Activated T-helper 1 cell treated with anti-CD3 and anti-CD28 coated beads, Interleukin-12 subunit alpha, Interleukin-12 subunit beta, Interleukin-2, Interleukin-4 antibody, amounts not matched to agents 30 ng/mL and 10 ng/mL and 1 ng/mL, durations not matched to agents 14 hours and 24 hours and 36 hours (primary cell): Measurements from ENCODE around the gene CCDC127. TPM values are rescaled to one million over a fixed set of nuclear protein-coding genes. Genes with fewer than 3 reads are reported as not detected.

ENCODE experiments used
- DNase-seq: peaks from one replicate; pipeline ENCODE4 v3.0.0; 2021; ENCODE audit warnings: low spot score
- H3K27ac Mint-ChIP-seq: one replicate; pipeline ENCODE4 v1.8.0; 2021; ENCODE audit warnings: mild to moderate bottlenecking, mixed read lengths
- H3K27me3 Mint-ChIP-seq: one replicate; pipeline ENCODE4 v1.8.0; 2022; ENCODE audit warnings: mild to moderate bottlenecking, moderate library complexity, mixed read lengths; ENCODE audit not compliant: insufficient read depth
- H3K36me3 Mint-ChIP-seq: one replicate; pipeline ENCODE4 v1.8.0; 2021; ENCODE audit warnings: low read depth, mixed read lengths
- H3K4me1 Mint-ChIP-seq: one replicate; pipeline ENCODE4 v1.8.0; 2021; ENCODE audit warnings: low read depth, mixed read lengths
- H3K4me3 Mint-ChIP-seq: one replicate; pipeline ENCODE4 v1.8.0; 2021; ENCODE audit warnings: mild to moderate bottlenecking, moderate library complexity, mixed read lengths
- H3K9me3 Mint-ChIP-seq: one replicate; pipeline ENCODE4 v1.8.0; 2021; ENCODE audit warnings: mixed read lengths
- intact Hi-C: fragments of 100-400 bp; cut with micrococcal nuclease; formaldehyde crosslinking; loops from one replicate; pipeline ENCODE4 v1.15.1; 2024
- total RNA-seq: library from RNA; stranded (reverse); gene quantifications from 2 replicates; pipeline ENCODE4 v1.2.3, GENCODE V29; 2022

The CCDC127 gene
- total RNA-seq, 1 donor from 2014 or later: 10.9 TPM

GRCh38 chr5:179401-179800, 38.6 kb downstream of the CCDC127 start:
- no peaks in the 10 kb centered on the region for H3K9me3 Mint-ChIP-seq
- no peak for DNase-seq
- no peak overlapping the region for H3K27ac Mint-ChIP-seq
- intact Hi-C loops: no loop called here
- H3K27me3 Mint-ChIP-seq: peaks cover 1% of the 10 kb centered on the region
- no peak overlapping the region for H3K4me3 Mint-ChIP-seq
- H3K36me3 Mint-ChIP-seq: no peaks in the 10 kb centered on the region
- no peaks in the 10 kb centered on the region for H3K4me1 Mint-ChIP-seq

- Mint-ChIP-seq H3K9me3 (no peaks in the 10 kb centered on the region), H3K4me1 (no peaks in the 10 kb centered on the region), H3K4me3 (no peak overlapping the region), H3K27me3 (peaks cover 1% of the 10 kb centered on the region), H3K27ac (no peak overlapping the region), H3K36me3 (no peaks in the 10 kb centered on the region)
- intact Hi-C loops: no loop called here
- DNase-seq: no peak
Measured at GRCh38 chr5:178110-178509, 39.8 kb downstream of the CCDC127 start.

- Mint-ChIP-seq H3K27me3 (peaks cover 1% of the 10 kb centered on the region), H3K4me3 (no peak overlapping the region), H3K36me3 (no peaks in the 10 kb centered on the region), H3K4me1 (no peaks in the 10 kb centered on the region), H3K9me3 (no peaks in the 10 kb centered on the region), H3K27ac (no peak overlapping the region)
- intact Hi-C loops: no loop called here
- DNase-seq: no peak
Measured at GRCh38 chr5:176296-176823, 41.6 kb downstream of the CCDC127 start.

- no peaks in the 10 kb centered on the region for H3K4me1 Mint-ChIP-seq
- H3K27me3 Mint-ChIP-seq: peaks cover 1% of the 10 kb centered on the region
- H3K4me3 Mint-ChIP-seq: no peak overlapping the region
- no peaks in the 10 kb centered on the region for H3K9me3 Mint-ChIP-seq
- intact Hi-C loops: no loop called here
- no peak overlapping the region for H3K27ac Mint-ChIP-seq
- H3K36me3 Mint-ChIP-seq: no peaks in the 10 kb centered on the region
- DNase-seq: no peak
Measured at GRCh38 chr5:174876-175465, 43.0 kb downstream of the CCDC127 start.

DNA sequence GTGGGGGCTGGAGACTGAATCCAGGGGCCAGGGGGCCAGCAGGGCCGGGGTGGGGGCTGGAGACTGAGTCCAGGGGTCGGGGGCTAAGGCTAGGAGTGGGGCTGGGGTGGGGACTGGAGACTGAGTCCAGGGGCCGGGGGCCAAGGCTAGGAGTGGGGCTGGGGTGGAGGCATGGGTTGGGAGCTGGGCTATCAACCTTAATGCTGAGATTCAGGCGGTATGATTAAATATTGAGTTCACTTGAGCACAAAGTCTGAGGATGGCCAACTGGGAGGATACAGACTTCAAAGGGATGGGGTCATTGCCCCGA, 43.7 kb downstream of the CCDC127 start:
- no peaks in the 10 kb centered on the region for H3K4me1 Mint-ChIP-seq
- intact Hi-C loops: no loop called here
- H3K27ac Mint-ChIP-seq: no peak overlapping the region
- no peaks in the 10 kb centered on the region for H3K36me3 Mint-ChIP-seq
- no peaks in the 10 kb centered on the region for H3K27me3 Mint-ChIP-seq
- H3K9me3 Mint-ChIP-seq: no peaks in the 10 kb centered on the region
- no peak for DNase-seq
- no peak overlapping the region for H3K4me3 Mint-ChIP-seq

DNA sequence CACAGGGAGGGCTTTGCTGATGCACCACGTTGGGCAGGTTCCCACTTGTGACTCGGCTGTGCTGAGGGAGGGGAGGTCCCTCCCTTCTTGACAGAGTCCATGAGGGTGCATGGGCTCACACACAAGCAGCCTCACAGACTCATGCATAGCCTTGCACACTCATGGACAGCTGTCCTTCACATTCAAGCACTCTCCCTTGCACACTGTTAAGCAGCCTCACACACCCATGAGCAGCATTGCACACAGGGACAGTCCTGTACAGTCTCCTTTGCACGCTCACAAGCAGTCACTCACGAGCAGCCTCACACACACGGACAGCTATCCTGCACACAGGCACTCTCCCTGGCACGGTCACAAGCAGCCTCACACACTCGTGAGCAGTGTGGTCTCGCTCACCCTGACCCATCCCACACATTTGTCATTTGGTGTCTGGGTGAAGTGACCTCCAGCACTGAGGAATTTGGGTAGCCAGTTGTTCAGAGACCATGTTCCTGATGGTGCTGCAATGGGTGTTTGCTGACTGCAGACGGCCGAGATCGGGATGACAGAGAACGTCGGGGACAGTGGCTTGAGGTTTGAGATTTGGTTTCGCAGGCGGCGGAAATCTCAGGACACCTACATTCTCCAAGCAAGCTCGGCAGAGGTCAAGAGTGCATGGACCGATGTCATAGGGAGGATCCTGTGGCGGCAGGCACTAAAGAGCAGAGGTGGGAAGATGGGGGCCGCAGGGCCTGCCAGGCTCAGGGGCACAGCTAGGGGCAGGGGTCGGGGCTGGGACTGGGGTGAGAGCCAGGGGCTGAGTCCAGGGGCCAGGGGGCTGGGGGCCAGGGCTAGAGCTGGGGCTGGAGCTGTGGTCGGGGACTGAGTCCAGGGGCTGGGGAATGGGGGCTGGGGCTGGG, 44.3 kb downstream of the CCDC127 start:
- no peaks in the 10 kb centered on the region for H3K36me3 Mint-ChIP-seq
- no peaks in the 10 kb centered on the region for H3K9me3 Mint-ChIP-seq
- H3K27me3 Mint-ChIP-seq: no peaks in the 10 kb centered on the region
- intact Hi-C loops: no loop called here
- no peak overlapping the region for H3K27ac Mint-ChIP-seq
- no peaks in the 10 kb centered on the region for H3K4me1 Mint-ChIP-seq
- no peak overlapping the region for H3K4me3 Mint-ChIP-seq
- no peak for DNase-seq

DNA sequence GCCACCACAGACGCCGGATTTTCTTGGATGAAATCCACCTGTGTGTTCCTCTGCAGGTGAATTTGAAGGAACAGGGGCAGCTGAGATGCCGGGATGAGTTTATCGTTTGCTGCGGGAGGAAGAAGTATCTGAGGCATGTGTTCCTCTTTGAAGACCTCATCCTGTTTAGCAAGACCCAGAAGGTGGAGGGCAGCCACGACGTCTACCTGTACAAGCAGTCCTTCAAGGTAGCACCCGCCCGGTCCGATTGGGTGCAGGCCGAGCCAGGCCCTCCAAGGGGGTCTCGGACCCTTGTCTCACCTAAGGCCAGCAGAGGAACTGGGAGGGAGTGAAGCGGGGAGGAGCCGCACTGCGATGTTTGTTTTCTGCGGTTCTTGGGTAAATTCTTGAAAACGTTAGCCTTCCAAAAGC, 45.1 kb downstream of the CCDC127 start:
- H3K9me3 Mint-ChIP-seq: no peaks in the 10 kb centered on the region

GRCh38 chr5:172421-172820, 45.5 kb downstream of the CCDC127 start:
- Mint-ChIP-seq H3K4me3 (no peak overlapping the region), H3K9me3 (no peaks in the 10 kb centered on the region)
- intact Hi-C loops: no loop called here

More for the DNA sequence above, 45.1 kb downstream of the CCDC127 start:
- Mint-ChIP-seq H3K36me3 (no peaks in the 10 kb centered on the region), H3K27me3 (no peaks in the 10 kb centered on the region), H3K4me3 (no peak overlapping the region), H3K4me1 (no peaks in the 10 kb centered on the region), H3K27ac (no peak overlapping the region)
- intact Hi-C loops: no loop called here
- DNase-seq: no peak

GRCh38 chr5:171801-172331, 46.1 kb downstream of the CCDC127 start:
- no peak overlapping the region for H3K27ac Mint-ChIP-seq
- no peak for DNase-seq
- no peaks in the 10 kb centered on the region for H3K36me3 Mint-ChIP-seq
- H3K4me1 Mint-ChIP-seq: no peaks in the 10 kb centered on the region
- intact Hi-C loops: no loop called here
- no peaks in the 10 kb centered on the region for H3K27me3 Mint-ChIP-seq
- no peaks in the 10 kb centered on the region for H3K9me3 Mint-ChIP-seq
- H3K4me3 Mint-ChIP-seq: no peak overlapping the region

More at GRCh38 chr5:172421-172820, 45.5 kb downstream of the CCDC127 start:
- no peak for DNase-seq
- Mint-ChIP-seq H3K27me3 (no peaks in the 10 kb centered on the region), H3K4me1 (no peaks in the 10 kb centered on the region), H3K36me3 (no peaks in the 10 kb centered on the region), H3K27ac (no peak overlapping the region)

DNA sequence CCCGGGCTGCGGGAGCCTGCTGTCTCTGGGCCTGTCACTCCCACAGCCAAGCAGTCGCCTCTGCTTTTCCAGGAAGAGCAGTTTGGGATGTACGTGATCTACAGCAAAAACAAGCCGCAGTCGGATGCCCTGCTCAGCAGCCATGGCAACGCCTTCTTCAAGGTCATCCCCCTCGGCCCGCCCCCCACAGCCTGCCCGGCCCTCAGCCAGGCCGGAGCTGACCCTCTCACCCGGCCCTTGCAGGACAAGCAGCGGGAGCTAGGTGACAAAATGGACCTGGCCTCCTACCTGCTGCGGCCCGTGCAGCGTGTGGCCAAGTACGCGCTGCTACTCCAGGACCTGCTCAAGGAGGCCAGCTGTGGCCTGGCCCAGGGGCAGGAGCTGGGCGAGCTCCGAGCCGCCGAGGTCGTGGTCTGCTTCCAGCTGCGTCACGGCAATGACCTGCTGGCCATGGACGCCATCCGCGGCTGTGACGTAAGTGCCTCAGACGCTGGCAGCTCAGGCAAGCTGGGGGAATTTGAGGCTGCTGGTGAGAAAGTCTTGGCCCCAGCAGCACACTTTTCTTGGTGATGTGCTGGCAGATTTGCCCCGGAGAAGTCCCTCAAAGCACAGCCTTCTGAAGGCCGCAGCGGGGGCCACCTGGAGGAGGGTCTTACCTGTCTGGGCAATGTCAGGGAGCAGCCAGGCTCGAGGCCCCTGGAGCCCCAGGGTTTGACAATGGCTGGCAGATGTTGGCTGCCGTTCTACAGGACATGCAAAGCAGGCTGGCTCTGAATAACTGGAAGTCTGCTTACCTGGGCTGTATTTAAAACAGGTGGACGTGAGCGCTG, 46.8 kb downstream of the CCDC127 start:
- no peaks in the 10 kb centered on the region for H3K4me1 Mint-ChIP-seq
- no peak overlapping the region for H3K4me3 Mint-ChIP-seq
- intact Hi-C loops: no loop called here
- H3K27ac Mint-ChIP-seq: no peak overlapping the region
- H3K27me3 Mint-ChIP-seq: no peaks in the 10 kb centered on the region
- no peaks in the 10 kb centered on the region for H3K36me3 Mint-ChIP-seq
- H3K9me3 Mint-ChIP-seq: no peaks in the 10 kb centered on the region
- no peak for DNase-seq

- Mint-ChIP-seq H3K27me3 (no peaks in the 10 kb centered on the region), H3K36me3 (no peaks in the 10 kb centered on the region), H3K9me3 (no peaks in the 10 kb centered on the region), H3K4me3 (no peak overlapping the region), H3K27ac (no peak overlapping the region), H3K4me1 (no peaks in the 10 kb centered on the region)
- no peak for DNase-seq
- intact Hi-C loops: no loop called here
Measured at GRCh38 chr5:169728-170094, 48.2 kb downstream of the CCDC127 start.

DNA sequence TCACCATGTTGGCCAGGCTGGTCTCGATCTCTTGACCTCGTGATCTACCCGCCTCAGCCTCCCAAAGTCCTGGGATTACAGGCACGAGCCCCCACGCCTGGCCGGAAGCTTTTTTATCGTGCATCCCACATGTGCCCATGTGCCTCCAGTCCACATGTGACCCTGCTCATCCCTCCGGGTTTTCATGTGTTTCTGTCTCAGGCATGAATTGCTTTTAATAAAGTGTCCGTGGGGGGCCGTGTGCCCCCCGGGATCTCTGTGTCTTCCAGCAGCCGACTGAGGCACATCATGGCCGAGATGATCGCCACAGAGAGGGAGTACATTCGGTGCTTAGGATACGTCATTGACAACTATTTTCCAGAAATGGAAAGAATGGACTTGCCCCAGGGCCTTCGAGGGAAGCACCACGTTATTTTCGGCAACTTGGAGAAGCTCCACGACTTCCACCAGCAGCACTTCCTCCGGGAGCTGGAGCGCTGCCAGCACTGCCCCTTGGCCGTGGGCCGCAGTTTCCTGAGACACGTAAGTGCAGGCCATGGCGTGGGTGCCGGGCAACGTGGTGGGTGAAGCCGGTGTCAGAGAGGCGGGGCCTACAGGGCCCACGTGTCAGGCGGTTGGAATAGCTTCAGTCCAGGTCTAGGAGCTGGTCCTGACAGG, 48.8 kb downstream of the CCDC127 start:
- no peaks in the 10 kb centered on the region for H3K36me3 Mint-ChIP-seq
- no peak overlapping the region for H3K4me3 Mint-ChIP-seq
- H3K27me3 Mint-ChIP-seq: no peaks in the 10 kb centered on the region
- no peaks in the 10 kb centered on the region for H3K9me3 Mint-ChIP-seq
- no peaks in the 10 kb centered on the region for H3K4me1 Mint-ChIP-seq
- intact Hi-C loops: no loop called here
- no peak overlapping the region for H3K27ac Mint-ChIP-seq
- no peak for DNase-seq
